Loucy (cell line): Measurements from ENCODE around the gene XPNPEP1.
A peak's percentile ranks its signal among the peaks of the same experiment; 100 is the strongest.

ENCODE experiments used
- H2AFZ ChIP-seq: fragments of 200-600 bp; sonication (generic); 2 replicates; pipeline ENCODE4 v1.6.0; 2016; ENCODE audit warnings: antibody characterized with exemption, mild to moderate bottlenecking, low read length, moderate library complexity
- H3F3A ChIP-seq: fragments of 200-600 bp; 2 replicates; pipeline ENCODE4 v1.6.0; 2016; ENCODE audit warnings: antibody characterized with exemption, low read depth, mild to moderate bottlenecking
- H3K27me3 ChIP-seq: fragments of 200-600 bp; sonication (generic); 2 replicates; pipeline ENCODE4 v1.6.1; 2014; ENCODE audit warnings: low read length, mild to moderate bottlenecking; ENCODE audit not compliant: insufficient read depth, poor library complexity, severe bottlenecking
- H3K36me3 ChIP-seq: fragments of 200-600 bp; sonication (generic); 2 replicates; pipeline ENCODE4 v1.6.1; 2016; ENCODE audit warnings: low read length; ENCODE audit not compliant: insufficient read depth
- H3K4me1 ChIP-seq: fragments of 200-600 bp; sonication (generic); 2 replicates; pipeline ENCODE4 v1.5.1; 2014; ENCODE audit warnings: low read length, mild to moderate bottlenecking; ENCODE audit not compliant: insufficient read depth, poor library complexity, severe bottlenecking
- H3K4me2 ChIP-seq: fragments of 200-600 bp; sonication (generic); 2 replicates; pipeline ENCODE4 v1.6.0; 2014; ENCODE audit warnings: antibody characterized with exemption, low read length, low read depth, mild to moderate bottlenecking; ENCODE audit not compliant: poor library complexity, severe bottlenecking
- H3K4me3 ChIP-seq: fragments of 200-600 bp; sonication (generic); 2 replicates; pipeline ENCODE4 v1.5.1; 2014; ENCODE audit warnings: low read length, mild to moderate bottlenecking, mixed read lengths; ENCODE audit not compliant: poor library complexity, severe bottlenecking
- H3K79me2 ChIP-seq: fragments of 200-600 bp; sonication (generic); 2 replicates; pipeline ENCODE4 v1.6.1; 2014; ENCODE audit warnings: low read length; ENCODE audit not compliant: insufficient read depth
- H3K9ac ChIP-seq: fragments of 200-600 bp; sonication (generic); 2 replicates; pipeline ENCODE4 v1.6.0; 2014; ENCODE audit warnings: mild to moderate bottlenecking, low read depth, low read length, moderate library complexity; ENCODE audit not compliant: poor library complexity, severe bottlenecking
- H3K9me2 ChIP-seq: fragments of 200-600 bp; sonication (generic); replicated peaks from 2 replicates; pipeline ENCODE4 v1.6.1; 2016; ENCODE audit warnings: low read depth, low read length, mixed read lengths
- H3K9me3 ChIP-seq: fragments of 200-600 bp; sonication (generic); 2 replicates; pipeline ENCODE4 v1.6.1; 2014; ENCODE audit warnings: mild to moderate bottlenecking, antibody characterized with exemption, low read length, low read depth; ENCODE audit not compliant: insufficient read depth
- H4K20me1 ChIP-seq: fragments of 200-600 bp; sonication (generic); 2 replicates; pipeline ENCODE4 v1.6.0; 2014; ENCODE audit warnings: antibody characterized with exemption, low read length, mild to moderate bottlenecking; ENCODE audit not compliant: insufficient read depth, poor library complexity, severe bottlenecking
- EZH2phosphoT487 ChIP-seq: fragments of 200-600 bp; IDR thresholded peaks from 2 replicates; pipeline ENCODE4 v1.6.1; 2018; ENCODE audit warnings: antibody characterized with exemption, mild to moderate bottlenecking, moderate library complexity, borderline replicate concordance
- TF ChIP-seq, protein P1 (sequence below): fragments of 200-600 bp; sonication (generic); conservative IDR thresholded peaks from 2 replicates; pipeline ENCODE4 v1.5.1; 2014; ENCODE audit warnings: mild to moderate bottlenecking, antibody characterized with exemption, low read length

Gene XPNPEP1

DNA sequence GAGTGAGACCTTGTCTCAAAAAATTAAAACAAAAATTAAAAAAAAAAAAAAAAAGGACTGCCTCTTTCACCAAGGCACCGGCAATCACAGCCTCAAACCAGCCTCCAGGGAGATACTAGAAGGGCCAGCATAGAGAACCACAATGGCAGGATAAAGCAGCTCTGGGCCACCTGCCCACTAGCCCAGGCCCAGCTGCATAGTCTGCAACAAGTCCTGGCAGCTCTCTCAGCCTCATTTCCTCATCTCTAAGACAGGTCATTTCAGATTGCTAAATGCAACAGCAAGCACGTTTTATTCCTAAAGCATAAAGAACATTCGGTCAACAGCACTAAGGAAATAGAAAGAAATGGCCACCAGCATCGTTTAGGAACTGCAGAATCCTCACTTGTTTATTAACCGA is 28.8 kb downstream of the XPNPEP1 start:
- Histone ChIP-seq H3K27me3 (no peaks in the 10 kb centered on the region), H3F3A (no peaks in the 10 kb centered on the region), H2AFZ (no peak overlapping the region), H3K36me3 (peaks cover 51% of the 10 kb centered on the region; the same call in 1 of the 2 replicates), H3K79me2 (peaks cover 65% of the 10 kb centered on the region), H3K9me2 (no peaks in the 10 kb centered on the region), H4K20me1 (peaks cover 6% of the 10 kb centered on the region), H3K9ac (no peak overlapping the region), H3K4me2 (no peak overlapping the region), H3K4me3 (no peak overlapping the region), H3K9me3 (no peaks in the 10 kb centered on the region), H3K4me1 (peaks cover 29% of the 10 kb centered on the region)
- TF ChIP-seq, protein P1, sequence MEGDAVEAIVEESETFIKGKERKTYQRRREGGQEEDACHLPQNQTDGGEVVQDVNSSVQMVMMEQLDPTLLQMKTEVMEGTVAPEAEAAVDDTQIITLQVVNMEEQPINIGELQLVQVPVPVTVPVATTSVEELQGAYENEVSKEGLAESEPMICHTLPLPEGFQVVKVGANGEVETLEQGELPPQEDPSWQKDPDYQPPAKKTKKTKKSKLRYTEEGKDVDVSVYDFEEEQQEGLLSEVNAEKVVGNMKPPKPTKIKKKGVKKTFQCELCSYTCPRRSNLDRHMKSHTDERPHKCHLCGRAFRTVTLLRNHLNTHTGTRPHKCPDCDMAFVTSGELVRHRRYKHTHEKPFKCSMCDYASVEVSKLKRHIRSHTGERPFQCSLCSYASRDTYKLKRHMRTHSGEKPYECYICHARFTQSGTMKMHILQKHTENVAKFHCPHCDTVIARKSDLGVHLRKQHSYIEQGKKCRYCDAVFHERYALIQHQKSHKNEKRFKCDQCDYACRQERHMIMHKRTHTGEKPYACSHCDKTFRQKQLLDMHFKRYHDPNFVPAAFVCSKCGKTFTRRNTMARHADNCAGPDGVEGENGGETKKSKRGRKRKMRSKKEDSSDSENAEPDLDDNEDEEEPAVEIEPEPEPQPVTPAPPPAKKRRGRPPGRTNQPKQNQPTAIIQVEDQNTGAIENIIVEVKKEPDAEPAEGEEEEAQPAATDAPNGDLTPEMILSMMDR: no peak
- TF ChIP-seq EZH2phosphoT487: no peak

- TF ChIP-seq, protein P1: no peak
- TF ChIP-seq EZH2phosphoT487: no peak
- no peaks in the 10 kb centered on the region for H3K27me3 ChIP-seq
- peaks cover 53% of the 10 kb centered on the region; the same call in 1 of the 2 replicates for H3K36me3 ChIP-seq
- H3K9ac ChIP-seq: no peak overlapping the region
- H4K20me1 ChIP-seq: peaks cover under 1% of the 10 kb centered on the region
- H3K4me3 ChIP-seq: no peak overlapping the region
- H3K9me2 ChIP-seq: no peaks in the 10 kb centered on the region
- no peaks in the 10 kb centered on the region for H3K9me3 ChIP-seq
- H3K4me2 ChIP-seq: peak overlapping the region; percentile 40
- H2AFZ ChIP-seq: no peak overlapping the region
- peaks cover 29% of the 10 kb centered on the region for H3K4me1 ChIP-seq
- H3F3A ChIP-seq: no peaks in the 10 kb centered on the region
- H3K79me2 ChIP-seq: peaks cover 53% of the 10 kb centered on the region
Measured at GRCh38 chr10:109893386-109893785, 29.9 kb downstream of the XPNPEP1 start.

DNA sequence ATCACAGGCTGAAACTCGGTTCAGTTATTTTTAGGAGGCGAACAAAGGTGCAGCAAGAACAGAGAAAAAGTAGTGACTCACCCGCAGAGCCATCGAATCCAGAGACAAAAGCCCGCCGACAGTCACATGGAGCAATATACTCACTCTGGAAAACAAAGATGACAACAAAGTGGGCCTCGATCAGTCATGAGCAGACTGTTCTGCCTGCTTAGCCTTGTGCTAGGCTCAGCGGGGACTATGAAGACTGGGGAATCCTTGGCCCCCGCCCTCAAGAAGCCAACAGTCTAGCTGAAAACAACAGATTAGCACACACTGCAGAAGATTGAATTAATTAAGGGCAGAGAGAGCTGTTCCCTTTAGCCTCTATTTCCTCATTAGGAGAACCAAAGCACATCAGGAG is 30.4 kb downstream of the XPNPEP1 start:
- Histone ChIP-seq H3K36me3 (peaks cover 53% of the 10 kb centered on the region; the same call in 1 of the 2 replicates), H3K79me2 (peaks cover 49% of the 10 kb centered on the region), H3K4me2 (peak overlapping the region; percentile 40)

More for the DNA sequence above, 30.4 kb downstream of the XPNPEP1 start:
- H3K9me3 ChIP-seq: no peaks in the 10 kb centered on the region
- no peak overlapping the region for H2AFZ ChIP-seq
- TF ChIP-seq, protein P1: no peak
- no peak for TF ChIP-seq EZH2phosphoT487
- H3K4me1 ChIP-seq: peaks cover 29% of the 10 kb centered on the region
- no peaks in the 10 kb centered on the region for H4K20me1 ChIP-seq
- no peaks in the 10 kb centered on the region for H3K9me2 ChIP-seq
- H3K9ac ChIP-seq: no peak overlapping the region
- no peaks in the 10 kb centered on the region for H3F3A ChIP-seq
- no peak overlapping the region for H3K4me3 ChIP-seq
- no peaks in the 10 kb centered on the region for H3K27me3 ChIP-seq
